Right renal pelvis (tissue), 4 donors: ENCODE measurements around the gene HSFX4. TPM values are rescaled to one million over a fixed set of nuclear protein-coding genes. Genes with fewer than 3 reads are reported as not detected.
A peak's percentile ranks its signal among the peaks of the same experiment; 100 is the strongest.
"Not testable (repeated sequence)": the region's sequence is repeated elsewhere in the genome, so short reads cannot be mapped to it uniquely, and the experiment has no call there.

Experiments
- DNase-seq, 4 donors: peaks; one replicate each; pipeline ENCODE4 v3.0.0-alpha.2; 2013; ENCODE audit warnings: low read depth in 4 of 4, low spot score in 3 of 4, missing footprints in 1 of 4
- polyA plus RNA-seq, 4 donors: library from polyadenylated mRNA; unstranded; fragments of 120-200 nt; gene quantifications; one replicate each; pipeline ENCODE4 v1.2.1, GENCODE V29; 2013; ENCODE audit not compliant: insufficient read length in 4 of 4

Gene HSFX4
- under 1 TPM in 2 of 4 donors, not detected in 2; 0.14 to 0.17 TPM for polyA plus RNA-seq

DNA sequence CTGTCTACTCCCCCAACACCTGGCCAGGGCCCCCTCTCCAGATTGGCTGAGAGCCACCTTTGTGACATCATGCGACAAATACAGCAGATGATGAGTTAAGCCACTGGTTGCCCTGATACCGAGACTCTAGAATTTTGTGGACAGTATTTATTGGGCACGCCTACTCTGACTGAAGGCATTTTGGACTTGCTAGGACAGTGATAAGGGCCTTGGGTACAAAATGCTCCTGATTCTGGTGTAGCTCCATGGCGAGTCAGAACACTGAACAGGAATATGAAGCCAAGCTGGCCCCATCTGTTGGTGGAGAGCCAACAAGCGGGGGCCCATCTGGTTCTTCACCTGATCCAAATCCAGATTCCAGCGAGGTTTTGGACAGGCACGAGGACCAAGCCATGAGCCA is at the start of gene HSFX4:
Gene HSFX4, plus strand, starts transcription at position 174 of the 400 bp plus-strand sequence. Its CDS starts 72 bp downstream, at position 246.
- DNase-seq = not testable (repeated sequence)

DNA sequence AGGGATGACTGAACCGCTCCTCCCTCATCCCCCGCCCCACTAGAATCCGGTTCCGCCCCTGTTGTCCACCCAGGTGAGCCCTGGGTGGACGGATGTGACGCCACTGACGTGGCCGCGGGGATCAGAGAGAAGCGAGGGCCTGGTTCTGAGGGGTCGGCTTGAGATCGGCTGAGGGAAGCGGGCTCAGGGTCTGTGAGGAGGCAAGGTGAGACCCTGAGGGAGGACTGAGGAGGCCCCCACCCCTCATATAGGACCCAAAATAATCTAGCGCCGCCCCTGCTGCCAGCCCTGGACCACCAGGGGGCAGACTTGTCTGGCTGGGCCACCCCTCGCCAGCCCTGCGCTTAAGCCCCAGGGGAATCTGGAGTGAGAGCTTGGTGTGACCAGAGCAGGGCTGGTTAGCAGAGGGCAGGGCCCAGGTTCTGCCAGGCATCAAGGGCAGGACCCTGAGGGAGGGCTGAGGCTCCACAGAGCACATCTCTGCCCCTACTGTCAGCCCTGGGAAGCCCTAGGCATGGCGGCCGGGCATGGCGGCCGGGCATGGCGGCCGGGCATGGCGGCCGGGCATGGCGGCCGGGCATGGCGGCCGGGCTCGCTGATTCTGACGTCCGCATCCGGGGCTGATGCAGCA is 48.2 kb upstream of the HSFX4 start, which contains the start of gene MAGEA8:
Gene MAGEA8, plus strand, starts transcription at position 103 of the 631 bp plus-strand sequence. CDS start 3,090 bp downstream, outside the sequence.
- no peak for DNase-seq

DNA sequence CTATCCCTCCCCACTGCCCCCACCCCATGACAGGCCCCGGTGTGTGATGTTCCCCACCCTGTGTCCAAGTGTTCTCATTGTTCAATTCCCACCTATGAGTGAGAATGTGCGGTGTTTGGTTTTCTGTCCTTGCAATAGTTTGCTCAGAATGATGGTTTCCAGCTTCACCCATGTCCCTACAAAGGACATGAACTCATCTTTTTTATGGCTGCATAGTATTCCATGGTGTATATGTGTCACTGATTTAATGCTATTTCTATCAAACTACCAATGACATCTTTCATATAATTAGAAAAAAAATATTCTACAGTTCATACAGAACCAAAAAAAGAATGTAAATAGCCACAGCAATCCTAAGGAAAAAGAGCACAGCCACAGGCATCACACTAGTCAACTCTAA is 38.5 kb upstream of the HSFX4 start:
- DNase-seq = not testable (repeated sequence)

DNA sequence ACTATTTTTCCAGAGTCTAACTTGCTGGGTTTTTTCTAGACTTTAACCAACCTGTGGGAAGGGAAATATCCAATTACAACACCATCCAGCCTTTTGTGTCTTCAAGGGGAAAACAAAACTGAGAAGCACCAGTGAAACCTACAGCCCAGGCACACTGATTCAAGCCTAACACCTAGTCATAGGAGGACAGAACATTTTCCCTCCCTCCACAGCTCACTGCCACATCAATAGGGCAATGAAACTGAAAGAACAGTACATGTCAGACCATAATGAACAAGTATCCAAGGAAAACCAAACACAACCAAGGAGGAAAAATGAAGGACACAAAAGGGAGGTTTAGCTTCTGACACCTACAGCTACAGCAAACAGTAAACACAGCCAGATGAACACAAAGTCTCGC is 30.8 kb upstream of the HSFX4 start:
- DNase-seq = no peak

- DNase-seq = peak in 1 of 4 donors; percentile 1
These were observed 25.3 kb upstream of the HSFX4 start for GRCh38 chrX:149903889-149904748.

DNA sequence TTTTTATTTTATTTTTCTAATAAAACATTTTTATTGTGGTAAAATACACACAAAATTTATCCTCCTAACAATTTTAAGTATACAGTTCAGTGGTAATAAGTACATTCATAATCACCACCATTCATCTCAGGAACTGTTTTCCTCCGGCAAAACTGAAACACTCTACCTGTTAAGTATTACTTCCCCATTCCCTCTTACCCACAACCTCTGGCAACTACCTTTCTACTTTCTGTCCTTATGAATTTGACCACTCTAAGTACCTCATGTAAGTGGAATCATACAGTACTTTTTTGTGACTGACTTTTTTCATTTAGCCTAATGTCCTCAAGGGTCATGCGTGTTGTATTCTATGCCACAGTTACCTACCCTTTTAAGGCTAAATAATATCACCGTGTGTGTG is 21.1 kb upstream of the HSFX4 start:
- DNase-seq = no peak

DNA sequence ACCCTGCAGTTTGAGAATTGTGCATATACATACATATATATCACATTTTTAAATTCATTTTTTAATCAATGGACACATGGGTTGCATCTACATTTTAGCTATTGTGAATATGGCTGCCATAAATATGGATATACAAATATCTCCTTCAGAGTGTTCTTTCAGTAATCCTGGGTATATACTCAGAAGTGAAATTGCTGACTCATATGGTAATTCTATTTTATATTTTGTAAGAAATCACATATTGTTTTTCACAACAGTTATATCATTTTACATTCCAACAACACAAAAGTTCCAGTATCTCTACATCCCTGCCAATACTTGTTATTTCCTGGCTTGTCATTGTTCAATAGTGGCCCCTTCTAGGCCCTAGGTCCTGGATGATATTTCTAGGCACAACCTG is 20.6 kb upstream of the HSFX4 start:
- no peak for DNase-seq

GRCh38 chrX:149909324-149910177 is 19.8 kb upstream of the HSFX4 start:
- DNase-seq = no peak

DNA sequence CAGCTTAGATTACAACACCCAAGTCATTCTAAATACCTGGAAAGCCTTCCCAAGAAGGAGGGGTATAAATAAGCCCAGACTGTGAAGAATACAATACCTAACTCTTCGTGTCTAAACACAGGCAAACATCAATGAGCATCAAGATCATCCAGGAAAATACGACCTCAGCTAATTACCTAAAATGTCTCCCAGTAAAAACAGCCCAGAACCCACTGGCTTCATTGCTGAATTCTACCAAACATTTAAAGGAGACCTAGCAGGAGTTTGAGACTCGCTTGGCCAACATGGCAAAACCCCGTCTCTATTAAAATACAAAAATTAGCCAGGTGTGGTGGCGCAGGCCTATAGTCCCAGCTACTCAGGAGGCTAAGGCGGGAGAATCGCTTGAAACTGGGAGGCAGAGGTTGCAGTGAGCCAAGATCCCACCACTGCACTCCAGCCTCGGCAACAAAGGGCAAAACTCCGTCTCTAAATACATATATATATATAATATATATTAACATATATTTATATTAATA is 19.1 kb upstream of the HSFX4 start:
- no peak for DNase-seq

DNA sequence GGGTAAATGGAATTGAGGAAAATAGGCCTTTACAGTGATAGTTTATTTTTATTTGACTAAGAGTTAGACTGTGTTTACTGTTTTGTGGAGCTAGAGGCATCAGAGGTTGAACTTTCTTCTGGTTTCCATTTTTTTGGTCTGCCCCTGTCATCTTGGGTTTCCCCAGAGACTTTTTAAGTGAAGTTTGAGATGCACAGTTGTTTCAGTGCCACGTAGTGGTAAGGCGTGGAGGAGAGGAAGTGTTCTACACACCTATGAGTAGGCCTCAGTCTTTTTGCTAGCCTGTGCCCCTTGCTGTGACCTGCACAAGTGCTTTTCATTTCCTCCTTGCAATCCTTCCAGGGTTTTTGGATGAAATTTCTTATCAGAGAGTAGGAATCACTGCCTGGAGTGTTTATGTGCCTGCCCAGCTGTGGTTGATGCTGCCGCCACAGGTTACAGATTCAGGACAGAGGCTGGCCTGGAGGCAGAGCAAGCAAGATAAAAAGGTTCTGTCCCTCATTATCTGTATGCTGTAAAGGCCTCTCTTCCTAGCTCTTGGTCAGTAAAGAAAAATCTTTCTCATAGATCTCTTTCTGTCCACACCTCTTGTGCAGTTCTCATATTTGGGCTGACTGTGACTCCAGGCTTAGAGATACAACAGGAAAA is 12.5 kb upstream of the HSFX4 start:
- no peak for DNase-seq

- DNase-seq = not testable (repeated sequence)
These were observed 5.5 kb upstream of the HSFX4 start for GRCh38 chrX:149923836-149924235.

- DNase-seq = not testable (repeated sequence)
These were observed 4.9 kb upstream of the HSFX4 start for GRCh38 chrX:149924434-149924833.

GRCh38 chrX:149927245-149927963 is 2.0 kb upstream of the HSFX4 start:
- not testable (repeated sequence) for DNase-seq

- DNase-seq = not testable (repeated sequence)
These were observed 1.5 kb upstream of the HSFX4 start for GRCh38 chrX:149927964-149928258.

- DNase-seq = not testable (repeated sequence)
These were observed 738 bp upstream of the HSFX4 start for GRCh38 chrX:149928635-149929034.

DNA sequence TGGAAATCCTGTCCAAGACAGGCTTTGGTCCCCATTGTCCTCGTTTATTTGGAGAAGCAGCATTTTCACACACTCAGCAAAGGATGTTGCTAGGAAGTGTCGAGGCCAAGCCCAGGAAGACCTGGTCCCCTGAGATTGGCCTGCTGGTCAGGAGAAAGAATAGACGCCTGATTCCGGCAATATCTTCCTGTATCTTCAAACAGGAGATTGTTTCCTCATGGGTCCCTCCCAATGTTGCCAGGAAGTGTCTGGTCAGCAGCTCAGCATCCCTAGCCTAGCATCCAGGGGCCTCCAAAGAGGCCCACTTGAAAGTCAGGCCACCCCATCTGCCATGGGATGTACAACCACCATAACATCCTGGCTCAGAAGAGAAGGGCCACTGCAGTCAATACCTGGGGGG is 2.0 kb downstream of the HSFX4 start:
- not testable (repeated sequence) for DNase-seq

- DNase-seq = not testable (repeated sequence)
These were observed 2.8 kb downstream of the HSFX4 start for GRCh38 chrX:149932150-149932549.

DNA sequence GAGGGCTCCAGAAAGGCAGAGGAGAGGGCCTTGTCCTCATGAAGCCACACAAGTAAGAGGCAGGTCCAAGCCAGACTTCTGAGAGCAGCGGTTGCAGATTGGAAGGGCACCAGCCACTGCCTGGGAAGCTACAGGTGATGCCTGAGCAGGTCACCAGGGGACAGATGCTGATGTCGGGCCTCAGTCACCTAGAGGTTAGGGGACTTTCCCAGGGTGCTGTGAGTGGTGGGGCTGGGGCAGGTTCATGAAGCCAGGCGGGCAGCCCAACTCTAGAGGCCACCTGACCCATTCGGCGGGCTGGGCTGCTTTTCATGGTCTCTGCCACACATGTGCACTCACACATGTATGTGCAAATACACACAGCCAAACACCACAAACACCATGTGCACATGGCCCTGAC is 3.6 kb downstream of the HSFX4 start:
- not testable (repeated sequence) for DNase-seq

GRCh38 chrX:149933547-149933946 is 4.2 kb downstream of the HSFX4 start:
- not testable (repeated sequence) for DNase-seq
